Neural progenitor cell (in vitro differentiated cells): ENCODE results near the gene DCDC2B. TPM values are rescaled to one million over a fixed set of nuclear protein-coding genes. Genes with fewer than 3 reads are reported as not detected.
A peak's percentile ranks its signal among the peaks of the same experiment; 100 is the strongest.

Source experiments
- DNase-seq: peaks from one replicate; pipeline ENCODE4 v3.0.0-alpha.2; 2016; ENCODE audit warnings: low spot score
- H2AFZ ChIP-seq: fragments of 200-600 bp; sonication (generic); replicated peaks from 2 replicates; pipeline ENCODE4 v1.6.1; 2016; ENCODE audit warnings: antibody characterized with exemption
- H3F3A ChIP-seq: fragments of 200-600 bp; sonication (generic); 2 replicates; pipeline ENCODE4 v1.6.1; 2016; ENCODE audit warnings: antibody characterized with exemption, low read depth
- H3K27ac ChIP-seq: fragments of 200-600 bp; sonication (generic); 2 replicates; pipeline ENCODE4 v1.5.1; 2016; ENCODE audit warnings: mild to moderate bottlenecking
- H3K27me3 ChIP-seq: fragments of 200-600 bp; sonication (generic); 2 replicates; pipeline ENCODE4 v1.6.1; 2016; ENCODE audit warnings: mild to moderate bottlenecking, moderate library complexity
- H3K36me3 ChIP-seq: fragments of 200-600 bp; sonication (generic); 2 replicates; pipeline ENCODE4 v1.5.1; 2016
- H3K4me1 ChIP-seq: fragments of 200-600 bp; sonication (generic); 2 replicates; pipeline ENCODE4 v1.6.1; 2016; ENCODE audit warnings: mixed run types
- H3K4me2 ChIP-seq: fragments of 200-600 bp; sonication (generic); 2 replicates; pipeline ENCODE4 v1.6.1; 2016
- H3K4me3 ChIP-seq: fragments of 200-600 bp; sonication (generic); 2 replicates; pipeline ENCODE4 v1.5.1; 2016
- H3K79me2 ChIP-seq: fragments of 200-600 bp; sonication (generic); 2 replicates; pipeline ENCODE4 v1.6.1; 2016; ENCODE audit warnings: low read depth
- H3K9ac ChIP-seq: fragments of 200-600 bp; sonication (generic); 2 replicates; pipeline ENCODE4 v1.6.1; 2016
- H3K9me3 ChIP-seq: fragments of 200-600 bp; sonication (generic); 2 replicates; pipeline ENCODE4 v1.5.1; 2016; ENCODE audit warnings: low read depth
- H4K20me1 ChIP-seq: fragments of 200-600 bp; sonication (generic); 2 replicates; pipeline ENCODE4 v1.6.1; 2016; ENCODE audit warnings: low read depth
- H3K27ac Mint-ChIP-seq: 3 replicates; pipeline ENCODE4 v1.8.0; 2021; ENCODE audit warnings: mixed read lengths
- H3K27me3 Mint-ChIP-seq: 2 replicates; pipeline ENCODE4 v1.8.0; 2022; ENCODE audit warnings: low read depth, mild to moderate bottlenecking, inconsistent platforms, moderate library complexity, mixed read lengths; ENCODE audit not compliant: insufficient read depth
- H3K36me3 Mint-ChIP-seq: 3 replicates; pipeline ENCODE4 v1.8.0; 2021; ENCODE audit warnings: mixed read lengths
- H3K4me1 Mint-ChIP-seq: 3 replicates; pipeline ENCODE4 v1.8.0; 2021; ENCODE audit warnings: mixed read lengths
- H3K4me3 Mint-ChIP-seq: 3 replicates; pipeline ENCODE4 v1.8.0; 2021; ENCODE audit warnings: mild to moderate bottlenecking, moderate library complexity, mixed read lengths
- H3K9me3 Mint-ChIP-seq: 3 replicates; pipeline ENCODE4 v1.8.0; 2020; ENCODE audit warnings: mixed read lengths
- EZH2 ChIP-seq: fragments of 200-600 bp; sonication (generic); IDR thresholded peaks from 2 replicates; pipeline ENCODE4 v1.6.1; 2017; ENCODE audit warnings: antibody characterized with exemption, mild to moderate bottlenecking, moderate library complexity
- EZH2phosphoT487 ChIP-seq: fragments of 200-600 bp; sonication (generic); IDR thresholded peaks from 2 replicates; pipeline ENCODE4 v1.6.1; 2017; ENCODE audit warnings: antibody characterized with exemption
- total RNA-seq: library from RNA; depleted of rRNA; stranded (reverse); fragments of >200 nt; gene quantifications from 2 replicates; pipeline ENCODE4 v1.2.3, GENCODE V29; 2015; ENCODE audit warnings: low replicate concordance
- TF ChIP-seq, protein P1 (sequence below): fragments of 200-600 bp; sonication (generic); IDR thresholded peaks from 2 replicates; pipeline ENCODE4 v1.5.1; 2017; ENCODE audit warnings: antibody characterized with exemption, mild to moderate bottlenecking

The DCDC2B gene
- total RNA-seq, 1 donor from 2014 or later = not detected

DNA sequence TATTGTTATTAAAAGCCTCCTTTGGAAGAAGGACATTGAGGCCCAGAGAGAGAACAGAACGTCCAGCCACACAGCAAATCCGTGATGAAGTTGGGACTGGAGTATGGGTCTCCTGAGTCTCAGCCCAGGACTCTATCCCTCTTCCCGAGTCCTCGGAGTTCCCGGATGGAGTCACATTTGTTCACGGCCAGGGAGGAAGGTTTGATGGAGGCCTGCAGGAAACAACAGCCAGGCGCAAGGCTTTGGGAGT, 29.8 kb upstream of the DCDC2B start:
- H3K27me3 ChIP-seq = no peaks in the 10 kb centered on the region
- H3K27ac Mint-ChIP-seq = peak overlapping the region; percentile 88
- H4K20me1 ChIP-seq = peaks cover 25% of the 10 kb centered on the region
- no peaks in the 10 kb centered on the region for H3K9me3 ChIP-seq
- peaks cover 41% of the 10 kb centered on the region for H3K79me2 ChIP-seq
- H2AFZ ChIP-seq = peak overlapping the region; percentile 92
- no peaks in the 10 kb centered on the region for H3K36me3 ChIP-seq
- peaks cover 18% of the 10 kb centered on the region for H3K36me3 Mint-ChIP-seq
- H3K4me1 ChIP-seq = peaks cover 16% of the 10 kb centered on the region
- peaks cover 21% of the 10 kb centered on the region for H3K4me1 Mint-ChIP-seq
- no peak overlapping the region for H3K27ac ChIP-seq
- no peaks in the 10 kb centered on the region for H3K9me3 Mint-ChIP-seq
- no peak for DNase-seq
- peak overlapping the region; percentile 99 for H3K4me2 ChIP-seq
- H3K4me3 Mint-ChIP-seq = peak overlapping the region; percentile 90
- TF ChIP-seq, protein P1, sequence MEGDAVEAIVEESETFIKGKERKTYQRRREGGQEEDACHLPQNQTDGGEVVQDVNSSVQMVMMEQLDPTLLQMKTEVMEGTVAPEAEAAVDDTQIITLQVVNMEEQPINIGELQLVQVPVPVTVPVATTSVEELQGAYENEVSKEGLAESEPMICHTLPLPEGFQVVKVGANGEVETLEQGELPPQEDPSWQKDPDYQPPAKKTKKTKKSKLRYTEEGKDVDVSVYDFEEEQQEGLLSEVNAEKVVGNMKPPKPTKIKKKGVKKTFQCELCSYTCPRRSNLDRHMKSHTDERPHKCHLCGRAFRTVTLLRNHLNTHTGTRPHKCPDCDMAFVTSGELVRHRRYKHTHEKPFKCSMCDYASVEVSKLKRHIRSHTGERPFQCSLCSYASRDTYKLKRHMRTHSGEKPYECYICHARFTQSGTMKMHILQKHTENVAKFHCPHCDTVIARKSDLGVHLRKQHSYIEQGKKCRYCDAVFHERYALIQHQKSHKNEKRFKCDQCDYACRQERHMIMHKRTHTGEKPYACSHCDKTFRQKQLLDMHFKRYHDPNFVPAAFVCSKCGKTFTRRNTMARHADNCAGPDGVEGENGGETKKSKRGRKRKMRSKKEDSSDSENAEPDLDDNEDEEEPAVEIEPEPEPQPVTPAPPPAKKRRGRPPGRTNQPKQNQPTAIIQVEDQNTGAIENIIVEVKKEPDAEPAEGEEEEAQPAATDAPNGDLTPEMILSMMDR = no peak
- no peak for TF ChIP-seq EZH2phosphoT487
- TF ChIP-seq EZH2 = no peak
- H3K9ac ChIP-seq = no peak overlapping the region
- H3K27me3 Mint-ChIP-seq = peaks cover 4% of the 10 kb centered on the region
- H3K4me3 ChIP-seq = peak overlapping the region; percentile 70
- peaks cover 38% of the 10 kb centered on the region for H3F3A ChIP-seq

DNA sequence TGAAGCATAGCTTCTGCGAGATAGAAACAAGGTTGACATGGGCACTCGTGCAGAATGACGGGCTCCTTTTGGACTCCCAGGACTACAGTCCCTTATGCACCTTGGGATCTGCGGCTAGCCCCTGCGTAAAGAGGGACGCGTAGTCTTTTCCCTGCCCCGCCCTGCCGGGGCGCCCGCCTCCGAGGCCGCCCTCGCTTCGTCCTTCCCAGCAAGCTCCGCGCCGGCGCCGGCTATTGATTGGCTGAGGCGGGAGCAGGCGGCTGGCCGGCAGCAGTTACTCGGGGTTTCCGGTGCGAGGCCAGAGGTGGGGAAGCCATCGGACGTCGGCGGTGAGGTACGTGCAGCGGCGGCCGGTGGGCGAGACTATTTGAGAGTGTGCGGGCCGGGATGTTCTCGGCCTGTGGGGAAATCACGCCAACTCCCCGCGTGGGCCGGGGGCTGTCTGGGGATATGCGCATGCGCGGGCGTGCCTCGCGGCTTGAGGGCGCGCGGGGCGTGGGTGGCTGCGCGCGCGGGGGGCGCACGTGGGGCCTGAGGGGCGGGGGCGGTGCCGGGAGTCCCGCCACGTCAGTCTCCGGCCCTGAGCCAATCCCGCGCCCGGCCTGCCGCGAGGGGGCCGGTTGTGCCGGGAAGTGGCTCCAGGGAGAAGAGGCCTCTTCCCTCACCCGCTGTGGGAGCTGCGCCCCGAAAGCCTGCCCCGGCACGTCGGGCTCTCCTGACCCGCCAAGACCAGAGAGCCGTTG, 29.3 kb upstream of the DCDC2B start, which contains the start of gene TXLNA:
TSS of gene TXLNA (plus strand) at position 233 of the 743 bp plus-strand sequence. CDS start 671 bp downstream, outside the sequence.
- Histone ChIP-seq H3K4me2 (peak within 1 kb of the TSS; percentile 99), H4K20me1 (peaks cover 30% of the 10 kb centered on the region), H3K4me3 (peak within 1 kb of the TSS; percentile 70), H3K4me1 (peaks cover 16% of the 10 kb centered on the region), H3F3A (peaks cover 38% of the 10 kb centered on the region), H3K9me3 (no peaks in the 10 kb centered on the region), H3K27me3 (no peaks in the 10 kb centered on the region), H2AFZ (peak within 1 kb of the TSS; percentile 92), H3K79me2 (peaks cover 46% of the 10 kb centered on the region), H3K9ac (peak within 1 kb of the TSS; percentile 71), H3K36me3 (no peaks in the 10 kb centered on the region), H3K27ac (peak within 1 kb of the TSS; percentile 76)
- H3K36me3 Mint-ChIP-seq = peaks cover 22% of the 10 kb centered on the region
- H3K9me3 Mint-ChIP-seq = no peaks in the 10 kb centered on the region
- peak within 1 kb of the TSS; percentile 95 for H3K4me3 Mint-ChIP-seq
- TF ChIP-seq, protein P1 = peak; percentile 3
- no peak for TF ChIP-seq EZH2phosphoT487
- peaks cover 2% of the 10 kb centered on the region for H3K27me3 Mint-ChIP-seq
- H3K4me1 Mint-ChIP-seq = peaks cover 21% of the 10 kb centered on the region
- H3K27ac Mint-ChIP-seq = peak within 1 kb of the TSS; percentile 98
- peak; percentile 94 for DNase-seq

DNA sequence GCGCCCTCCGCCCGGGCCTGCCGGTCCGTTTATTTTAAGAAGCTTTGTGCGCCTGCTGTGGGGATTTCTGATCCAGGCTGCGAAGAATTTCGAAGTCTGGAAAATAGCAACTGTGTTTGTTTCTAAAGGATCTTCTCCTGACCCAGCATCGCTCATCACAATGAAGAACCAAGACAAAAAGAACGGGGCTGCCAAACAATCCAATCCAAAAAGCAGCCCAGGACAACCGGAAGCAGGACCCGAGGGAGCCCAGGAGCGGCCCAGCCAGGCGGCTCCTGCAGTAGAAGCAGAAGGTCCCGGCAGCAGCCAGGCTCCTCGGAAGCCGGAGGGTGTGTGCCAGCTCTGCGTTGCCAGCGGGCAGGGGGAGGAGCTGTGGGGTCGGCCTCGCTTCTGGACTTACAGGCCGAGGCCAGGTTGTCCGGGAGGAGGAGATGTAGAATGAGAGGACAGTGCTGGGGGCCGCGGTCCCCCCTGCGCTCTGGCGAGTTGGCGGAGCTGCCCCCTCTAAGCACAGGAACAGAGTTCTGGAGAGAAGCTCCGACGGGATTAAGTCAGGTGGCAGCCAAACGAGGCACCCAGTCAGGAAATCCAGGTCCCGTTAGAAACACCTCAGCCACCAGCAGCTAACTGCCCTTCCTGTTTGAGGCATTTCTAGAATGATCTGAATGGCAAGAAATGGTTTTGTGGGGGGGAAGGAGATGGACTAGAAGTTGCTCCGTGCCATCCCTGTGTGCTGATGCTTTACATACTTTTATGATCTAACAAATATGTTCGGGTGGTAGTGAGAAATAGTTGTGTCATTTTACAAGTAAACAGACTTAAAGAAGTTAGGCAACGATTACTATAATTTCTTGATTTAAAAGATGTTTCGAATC, 28.5 kb upstream of the DCDC2B start:
- H3K9me3 Mint-ChIP-seq = no peaks in the 10 kb centered on the region
- H2AFZ ChIP-seq = peak overlapping the region; percentile 22
- DNase-seq = peak; percentile 63

More for the DNA sequence above, 28.5 kb upstream of the DCDC2B start:
- Histone ChIP-seq H3K27ac (peak overlapping the region; percentile 76), H3K79me2 (peaks cover 54% of the 10 kb centered on the region), H3K4me1 (peaks cover 16% of the 10 kb centered on the region), H3K9me3 (no peaks in the 10 kb centered on the region), H3K36me3 (no peaks in the 10 kb centered on the region), H3K27me3 (no peaks in the 10 kb centered on the region), H3K9ac (peak overlapping the region; percentile 71), H3K4me3 (peak overlapping the region; percentile 70), H3F3A (peaks cover 38% of the 10 kb centered on the region), H4K20me1 (peaks cover 36% of the 10 kb centered on the region), H3K4me2 (peak overlapping the region; percentile 99)
- TF ChIP-seq EZH2phosphoT487 = no peak
- H3K36me3 Mint-ChIP-seq = peaks cover 27% of the 10 kb centered on the region
- H3K4me3 Mint-ChIP-seq = peak overlapping the region; percentile 95
- H3K27me3 Mint-ChIP-seq = peaks cover 2% of the 10 kb centered on the region
- peak overlapping the region; percentile 98 for H3K27ac Mint-ChIP-seq
- H3K4me1 Mint-ChIP-seq = peaks cover 21% of the 10 kb centered on the region
